ENCODE measurements around the gene RUNX1.

GRCh38 chr21:34796518-34797200 lies 252.4 kb downstream of the RUNX1 start:
- no peak for TF ChIP-seq CTCF (IDR thresholded peaks at IDR 0.05)
- no peak for TF ChIP-seq EZH2 (IDR thresholded peaks at IDR 0.05; ENCODE audit: borderline replicate concordance, insufficient read depth, low read depth, low read length, poor library complexity, severe bottlenecking)

Data from B cell (primary cell).